B cell (primary cell): ENCODE data around the gene ADPRH. TPM values are rescaled to one million over a fixed set of nuclear protein-coding genes. Genes with fewer than 3 reads are reported as not detected.

Experiments used
- ATAC-seq: fragments of 200-7000 bp; cut with Tn5 transposase; one replicate; pipeline ENCODE4 v1.10.0; 2021; ENCODE audit warnings: low read depth, mild to moderate bottlenecking, moderate number of reproducible peaks, moderate library complexity
- CTCF ChIA-PET: fragments of 350-600 bp; sonication (Branson Sonifier 250); formaldehyde crosslinking; loops from one replicate; lab custom pipeline; 2021; ENCODE audit warnings: antibody characterized with exemption, inconsistent platforms; lab: Charles Lee
- POLR2A ChIA-PET: fragments of 350-600 bp; sonication (Branson Sonifier 250); formaldehyde crosslinking; loops from one replicate; lab custom pipeline; 2021; ENCODE audit warnings: antibody characterized with exemption; lab: Charles Lee
- DNase-seq: peaks from one replicate; pipeline ENCODE4 v3.0.0; 2013
- H2AFZ ChIP-seq: 2 replicates; pipeline ENCODE4 v1.6.1; 2012; ENCODE audit warnings: mild to moderate bottlenecking, low read depth, low read length; ENCODE audit not compliant: insufficient read depth, poor library complexity, severe bottlenecking
- H3K27ac ChIP-seq, 2 donors: 1 replicate in 1 of 2; 2 replicates in 1 of 2; pipeline ENCODE4 v1.5.1; 2012 to 2013; ENCODE audit warnings: low read length in 2 of 2, mild to moderate bottlenecking in 2 of 2, moderate library complexity in 1 of 2
- H3K27me3 ChIP-seq, 4 experiments: fragments of 200-600 bp in 1 of 4; sonication (generic) in 1 of 4; replicated peaks in 1 of 4; 1 replicate in 2 of 4; 2 replicates in 2 of 4; pipeline versions ENCODE4 v1.6.1 to v1.7.0; 2013 to 2016; ENCODE audit warnings: low read length in 3 of 4, mild to moderate bottlenecking in 2 of 4, mixed read lengths in 1 of 4, moderate library complexity in 1 of 4; ENCODE audit not compliant: insufficient read depth in 4 of 4, control insufficient read depth in 3 of 4; ENCODE audit errors: control extremely low read depth in 1 of 4
- H3K36me3 ChIP-seq, 2 experiments: replicated peaks in 1 of 2; 1 replicate in 1 of 2; 2 replicates in 1 of 2; pipeline versions ENCODE4 v1.6.1 to v1.7.1; 2013; ENCODE audit warnings: low read length in 1 of 2; ENCODE audit not compliant: insufficient read depth in 2 of 2, control insufficient read depth in 1 of 2; ENCODE audit errors: control extremely low read depth in 1 of 2, extremely low read depth in 1 of 2
- H3K4me1 ChIP-seq, 2 donors: fragments of 200-600 bp in 1 of 2; sonication (generic) in 1 of 2; 1 replicate in 1 of 2; 2 replicates in 1 of 2; pipeline versions ENCODE4 v1.5.1 to v1.6.1; 2013 to 2017; ENCODE audit warnings: low read length in 2 of 2; ENCODE audit not compliant: control insufficient read depth in 2 of 2, insufficient read depth in 2 of 2
- H3K4me2 ChIP-seq: replicated peaks from 2 replicates; pipeline ENCODE3; 2012; ENCODE audit warnings: mild to moderate bottlenecking, low read depth, low read length; ENCODE audit not compliant: poor library complexity, severe bottlenecking
- H3K4me3 ChIP-seq, 5 experiments: fragments of 200-600 bp in 1 of 5; sonication (generic) in 1 of 5; 1 replicate in 3 of 5; 2 replicates in 2 of 5; pipeline versions ENCODE4 v1.5.1 to v1.7.0; 2011 to 2016; ENCODE audit warnings: low read length in 4 of 5, mild to moderate bottlenecking in 4 of 5, low read depth in 2 of 5, control low read depth in 1 of 5, moderate library complexity in 1 of 5; ENCODE audit not compliant: insufficient read depth in 1 of 5; ENCODE audit errors: control extremely low read depth in 1 of 5, extremely low read depth in 1 of 5
- H3K79me2 ChIP-seq: fragments of 200-600 bp; sonication (generic); one replicate; pipeline ENCODE4 v1.6.0; 2016; ENCODE audit warnings: low read length; ENCODE audit not compliant: control insufficient read depth, insufficient read depth
- H3K9ac ChIP-seq: fragments of 200-600 bp; sonication (generic); 2 replicates; pipeline ENCODE4 v1.6.1; 2017; ENCODE audit warnings: mild to moderate bottlenecking, low read length, moderate library complexity
- H3K9me3 ChIP-seq, 3 donors: one replicate each; pipeline versions ENCODE4 v1.6.1 to v1.7.1; 2013; ENCODE audit warnings: low read length in 2 of 3; ENCODE audit not compliant: control insufficient read depth in 2 of 3, insufficient read depth in 1 of 3; ENCODE audit errors: control extremely low read depth in 1 of 3
- H4K20me1 ChIP-seq: 2 replicates; pipeline ENCODE4 v1.6.0; 2012; ENCODE audit warnings: mild to moderate bottlenecking, low read length; ENCODE audit not compliant: insufficient read depth, control insufficient read depth, poor library complexity, severe bottlenecking
- H3K27ac Mint-ChIP-seq: one replicate; pipeline ENCODE4 v1.8.0; 2021; ENCODE audit warnings: mixed read lengths
- H3K27me3 Mint-ChIP-seq: one replicate; pipeline ENCODE4 v1.8.0; 2021; ENCODE audit warnings: mixed read lengths
- H3K4me1 Mint-ChIP-seq: one replicate; pipeline ENCODE4 v1.8.0; 2021; ENCODE audit warnings: mixed read lengths
- H3K4me3 Mint-ChIP-seq: one replicate; pipeline ENCODE4 v1.8.0; 2021; ENCODE audit warnings: mixed read lengths
- H3K9me3 Mint-ChIP-seq: one replicate; pipeline ENCODE4 v1.8.0; 2022; ENCODE audit warnings: mixed read lengths; ENCODE audit not compliant: insufficient read depth
- CTCF ChIP-seq: fragments of 200-600 bp; IDR thresholded peaks from one replicate; pipeline ENCODE4 v1.8.0; 2022; ENCODE audit warnings: antibody characterized with exemption, mild to moderate bottlenecking
- EZH2 ChIP-seq: IDR thresholded peaks from 2 replicates; pipeline ENCODE4 v1.6.1; 2012; ENCODE audit warnings: borderline replicate concordance, low read depth, mild to moderate bottlenecking, moderate library complexity, low read length; ENCODE audit not compliant: insufficient read depth, poor library complexity, severe bottlenecking
- whole genome bisulfite sequencing: methylation state at CpG from one replicate; pipeline ENCODE4 v1.1.5; 2013; ENCODE audit warnings: missing lambda C conversion rate; ENCODE audit not compliant: insufficient coverage; 5-methylcytosine and 5-hydroxymethylcytosine counted together
- intact Hi-C: fragments of 100-400 bp; cut with micrococcal nuclease; formaldehyde crosslinking; loops from one replicate; pipeline ENCODE4 v1.10.0; 2022
- polyA plus RNA-seq: library from polyadenylated mRNA; depleted of rRNA; stranded (reverse); fragments of >200 nt; gene quantifications from 2 replicates; pipeline ENCODE4 v1.2.3, GENCODE V29; 2012
- total RNA-seq, 2 donors: library from RNA; stranded (reverse); fragments of 120-200 nt in 1 of 2; gene quantifications; 1 replicate in 1 of 2; 2 replicates in 1 of 2; pipeline versions ENCODE4 v1.2.3 to v1.2.4, GENCODE V29; 2013 to 2022

Gene ADPRH
- total and polyA plus RNA-seq, 2 donors (not counting 1 experiment from before 2014, with no cell fraction given), result 10.0 to 24.5 TPM

GRCh38 chr3:119637679-119638477 is 58.6 kb downstream of the ADPRH start:
- Mint-ChIP-seq H3K27me3 (no peaks in the 10 kb centered on the region), H3K27ac (peak overlapping the region; percentile 97), H3K4me1 (peaks cover 24% of the 10 kb centered on the region), H3K4me3 (peak overlapping the region; percentile 85), H3K9me3 (peaks cover 4% of the 10 kb centered on the region)
- intact Hi-C loops, result loop anchor here (1.0 to 2.0 kb wide), 2 partner anchors 62 to 79 kb away; partner anchors contain the start of gene CD80
- TF ChIP-seq EZH2 (no peak), CTCF (no peak)
- POLR2A ChIA-PET, result interaction anchor here (0.7 to 1.2 kb wide), 4 partner anchors 17 to 340 kb away, joined by 7 to 16 read pairs (median 11); no protein-coding TSS in a partner anchor
- WGBS, result no CpG with 5 or more reads among the region's 3 CpGs
- H3K4me1 ChIP-seq, result peaks cover 16 to 20% of the 10 kb centered on the region in 2 donors
- CTCF ChIA-PET, result interaction anchor here (0.8 kb wide), 1 partner anchor 42 kb away, joined by 6 read pairs; no protein-coding TSS in a partner anchor
- H3K27ac ChIP-seq, result peak overlapping the region in 1 of 2 donors; percentile 65
- H3K27me3 ChIP-seq, result no peaks in the 10 kb centered on the region
- peak overlapping the region in 2 of 5 experiments; percentile 29 to 30 for H3K4me3 ChIP-seq
- H2AFZ ChIP-seq, result no peak overlapping the region
- peaks cover 0 to 4% of the 10 kb centered on the region in 2 experiments for H3K36me3 ChIP-seq
- peak overlapping the region; percentile 61 for H3K4me2 ChIP-seq
- peak overlapping the region; percentile 31 for H3K9ac ChIP-seq
- peak; percentile 60 for ATAC-seq
- H4K20me1 ChIP-seq, result no peaks in the 10 kb centered on the region
- no peaks in the 10 kb centered on the region for H3K9me3 ChIP-seq
- DNase-seq, result peak; percentile 65
- H3K79me2 ChIP-seq, result no peaks in the 10 kb centered on the region

Other genes with a start within 250 kb of the ADPRH start
- gene TMEM39A, start 115.9 kb upstream of the ADPRH start, total RNA-seq, result 39.9 and 50.3 TPM in 2 replicates
- 8.5 and 11.0 TPM in 2 replicates for gene TMEM39A, start 115.9 kb upstream of the ADPRH start, polyA plus RNA-seq
- gene POGLUT1, start 110.5 kb upstream of the ADPRH start, total RNA-seq, result 37.2 and 40.7 TPM in 2 replicates
- 13.1 and 14.5 TPM in 2 replicates for gene POGLUT1, start 110.5 kb upstream of the ADPRH start, polyA plus RNA-seq
- gene TIMMDC1, start 80.9 kb upstream of the ADPRH start, total RNA-seq, result 58.5 and 70.9 TPM in 2 replicates
- 38.8 and 50.5 TPM in 2 replicates for gene TIMMDC1, start 80.9 kb upstream of the ADPRH start, polyA plus RNA-seq
- gene CD80, start 19.9 kb upstream of the ADPRH start, total RNA-seq, result 26.5 and 28.0 TPM in 2 replicates
- gene CD80, start 19.9 kb upstream of the ADPRH start, polyA plus RNA-seq, result 9.3 and 15.0 TPM in 2 replicates
- 0.27 and 0.58 TPM in 2 replicates for gene PLA1A, start 18.4 kb downstream of the ADPRH start, total RNA-seq
- gene PLA1A, start 18.4 kb downstream of the ADPRH start, polyA plus RNA-seq, result 0.28 TPM in 1 of 2 replicates, not detected in the other
- 6.0 and 8.0 TPM in 2 replicates for gene POPDC2, start 81.1 kb downstream of the ADPRH start, total RNA-seq
- gene POPDC2, start 81.1 kb downstream of the ADPRH start, polyA plus RNA-seq, result 7.5 and 9.5 TPM in 2 replicates
- 47.8 and 49.1 TPM in 2 replicates for gene COX17, start 97.9 kb downstream of the ADPRH start, total RNA-seq
- gene COX17, start 97.9 kb downstream of the ADPRH start, polyA plus RNA-seq, result 20.0 and 33.3 TPM in 2 replicates
- gene CFAP91, start 123.5 kb downstream of the ADPRH start, total RNA-seq, result 6.4 and 7.2 TPM in 2 replicates
- 0.33 and 0.48 TPM in 2 replicates for gene CFAP91, start 123.5 kb downstream of the ADPRH start, polyA plus RNA-seq
- 0.30 and 0.73 TPM in 2 replicates for gene NR1I2, start 202.6 kb downstream of the ADPRH start, total RNA-seq
- gene NR1I2, start 202.6 kb downstream of the ADPRH start, polyA plus RNA-seq, result 0.30 and 0.52 TPM in 2 replicates